Measurements from ENCODE around the gene SRPK2.
"Not testable (repeated sequence)": the region's sequence is repeated elsewhere in the genome, so short reads cannot be mapped to it uniquely, and the experiment has no call there.

SRPK2 gene

GRCh38 chr7:105369944-105370343, 18.8 kb downstream of the SRPK2 start:
- no peak for FAIRE-seq

GRCh38 chr7:105367458-105367857, 21.3 kb downstream of the SRPK2 start:
- no peak for FAIRE-seq

- no peak for FAIRE-seq
Observed at GRCh38 chr7:105365541-105366534, 22.9 kb downstream of the SRPK2 start.

- no peak for FAIRE-seq
Observed at GRCh38 chr7:105364684-105365083, 24.0 kb downstream of the SRPK2 start.

- not testable (repeated sequence) for FAIRE-seq
Observed at GRCh38 chr7:105363657-105364056, 25.1 kb downstream of the SRPK2 start.

- not testable (repeated sequence) for FAIRE-seq
Observed at GRCh38 chr7:105362685-105363084, 26.0 kb downstream of the SRPK2 start.

- FAIRE-seq, result not testable (repeated sequence)
Observed at GRCh38 chr7:105361995-105362394, 26.7 kb downstream of the SRPK2 start.

- FAIRE-seq, result not testable (repeated sequence)
Observed at GRCh38 chr7:105360149-105360548, 28.6 kb downstream of the SRPK2 start.

- no peak for FAIRE-seq
Observed at GRCh38 chr7:105355701-105356100, 33.0 kb downstream of the SRPK2 start.

GRCh38 chr7:105354383-105354782, 34.3 kb downstream of the SRPK2 start:
- FAIRE-seq, result no peak

GRCh38 chr7:105353752-105354328, 34.9 kb downstream of the SRPK2 start:
- no peak for FAIRE-seq

- no peak for FAIRE-seq
Observed at GRCh38 chr7:105352901-105353668, 35.6 kb downstream of the SRPK2 start.

GRCh38 chr7:105352018-105352612, 36.6 kb downstream of the SRPK2 start:
- FAIRE-seq, result no peak

GRCh38 chr7:105350906-105351305, 37.8 kb downstream of the SRPK2 start:
- no peak for FAIRE-seq

GRCh38 chr7:105348177-105348576, 40.5 kb downstream of the SRPK2 start:
- not testable (repeated sequence) for FAIRE-seq

- FAIRE-seq, result no peak
Observed at GRCh38 chr7:105346593-105347322, 42.0 kb downstream of the SRPK2 start.

- no peak for FAIRE-seq
Observed at GRCh38 chr7:105346138-105346537, 42.6 kb downstream of the SRPK2 start.

- FAIRE-seq, result no peak
Observed at GRCh38 chr7:105345725-105346124, 43.0 kb downstream of the SRPK2 start.

- no peak for FAIRE-seq
Observed at GRCh38 chr7:105345003-105345402, 43.7 kb downstream of the SRPK2 start.

GRCh38 chr7:105339404-105340323, 49.1 kb downstream of the SRPK2 start:
- FAIRE-seq, result no peak

- FAIRE-seq, result no peak
Observed at GRCh38 chr7:105337529-105337928, 51.2 kb downstream of the SRPK2 start.
